H1 (cell line): Measurements from ENCODE around the gene GNG14. TPM values are rescaled to one million over a fixed set of nuclear protein-coding genes. Genes with fewer than 3 reads are reported as not detected.
A peak's percentile ranks its signal among the peaks of the same experiment; 100 is the strongest.

Experiments used
- CTCF ChIA-PET: fragments of 300-600 bp; sonication (Branson Sonifier 250); formaldehyde crosslinking; loops from one replicate; lab custom pipeline; 2021; ENCODE audit not compliant: partially characterized antibody; lab: Charles Lee
- POLR2A ChIA-PET: fragments of 300-600 bp; sonication (Branson Sonifier 250); formaldehyde crosslinking; loops from one replicate; lab custom pipeline; 2021; ENCODE audit warnings: inconsistent platforms; ENCODE audit not compliant: partially characterized antibody; lab: Charles Lee
- DNase-seq, 2 experiments: peaks; one replicate each; pipeline versions ENCODE4 v3.0.0 to v3.0.0-alpha.2; 2010 to 2022; ENCODE audit warnings: low spot score in 2 of 2, low read depth in 1 of 2, mixed read lengths in 1 of 2
- FAIRE-seq: peaks from 2 replicates; lab custom pipeline; 2011; peaks lifted over from hg19 to GRCh38; lab: Jason Lieb, UNC
- H2AFZ ChIP-seq: 2 replicates; pipeline ENCODE4 v1.8.1; 2012; ENCODE audit warnings: low read length, inconsistent platforms
- H2AK5ac ChIP-seq: 2 replicates; pipeline ENCODE4 v1.6.1; 2013; ENCODE audit warnings: low read depth, low read length
- H2BK120ac ChIP-seq: replicated peaks from 2 replicates; pipeline ENCODE3; 2013; ENCODE audit warnings: low read depth, low read length, inconsistent platforms
- H2BK12ac ChIP-seq: 2 replicates; pipeline ENCODE4 v1.6.1; 2013; ENCODE audit warnings: low read depth, low read length
- H2BK15ac ChIP-seq: 2 replicates; pipeline ENCODE4 v1.6.1; 2013; ENCODE audit warnings: low read length
- H2BK20ac ChIP-seq: 2 replicates; pipeline ENCODE4 v1.6.1; 2013; ENCODE audit warnings: low read length
- H2BK5ac ChIP-seq: 2 replicates; pipeline ENCODE4 v1.6.1; 2013; ENCODE audit warnings: low read depth, low read length
- H3K14ac ChIP-seq: 2 replicates; pipeline ENCODE4 v1.6.1; 2013; ENCODE audit warnings: inconsistent platforms; ENCODE audit not compliant: insufficient read length
- H3K18ac ChIP-seq: 2 replicates; pipeline ENCODE4 v1.6.1; 2013; ENCODE audit warnings: low read length; ENCODE audit errors: extremely low read depth
- H3K23ac ChIP-seq: 2 replicates; pipeline ENCODE4 v1.6.1; 2013; ENCODE audit warnings: inconsistent platforms; ENCODE audit not compliant: insufficient read length
- H3K23me2 ChIP-seq: 2 replicates; pipeline ENCODE4 v1.6.1; 2013; ENCODE audit warnings: low read depth, low read length
- H3K27ac ChIP-seq: 2 replicates; pipeline ENCODE4 v1.6.1; 2011; ENCODE audit warnings: low read depth, low read length, inconsistent platforms
- H3K27me3 ChIP-seq, 4 experiments: replicated peaks in 1 of 4; 1 replicate in 1 of 4; 2 replicates in 3 of 4; pipeline versions ENCODE4 v1.6.1 to v1.8.1; 2011 to 2013; ENCODE audit warnings: low read length in 3 of 4, mild to moderate bottlenecking in 3 of 4, inconsistent platforms in 2 of 4, mixed read lengths in 2 of 4, moderate library complexity in 1 of 4; ENCODE audit not compliant: control insufficient read depth in 3 of 4, insufficient read depth in 3 of 4; ENCODE audit errors: extremely low read depth in 1 of 4
- H3K36me3 ChIP-seq, 4 experiments: 2 replicates each; pipeline versions ENCODE4 v1.6.1 to v1.8.1; 2011 to 2013; ENCODE audit warnings: mild to moderate bottlenecking in 4 of 4, low read length in 3 of 4, moderate library complexity in 2 of 4, control low read depth in 1 of 4, inconsistent platforms in 1 of 4; ENCODE audit not compliant: insufficient read depth in 4 of 4, control insufficient read depth in 2 of 4
- H3K4ac ChIP-seq: replicated peaks from 2 replicates; pipeline ENCODE3; 2013; ENCODE audit warnings: low read length, low read depth, mixed read lengths, inconsistent platforms; ENCODE audit not compliant: insufficient read length
- H3K4me1 ChIP-seq, 4 experiments: replicated peaks in 1 of 4; 1 replicate in 1 of 4; 2 replicates in 3 of 4; pipeline versions ENCODE4 v1.6.1 to v1.8.1; 2011 to 2013; ENCODE audit warnings: low read length in 3 of 4, inconsistent platforms in 2 of 4, mixed read lengths in 1 of 4; ENCODE audit not compliant: insufficient read depth in 4 of 4, control insufficient read depth in 3 of 4
- H3K4me2 ChIP-seq, 2 experiments: 2 replicates each; pipeline versions ENCODE4 v1.6.1 to v1.8.1; 2011 to 2013; ENCODE audit warnings: low read depth in 2 of 2, low read length in 2 of 2, control low read depth in 1 of 2, inconsistent platforms in 1 of 2, mild to moderate bottlenecking in 1 of 2; ENCODE audit not compliant: insufficient read depth in 1 of 2
- H3K4me3 ChIP-seq, 4 experiments: fragments of 200-600, 300-600 bp in 1 of 4; sonication (generic), shearing (Covaris generic), sonication (Bioruptor Twin) in 1 of 4; 2 replicates each; pipeline versions ENCODE4 v1.5.1 to v1.8.1; 2011 to 2016; ENCODE audit warnings: low read length in 4 of 4, low read depth in 3 of 4, control low read depth in 2 of 4, inconsistent platforms in 2 of 4, mild to moderate bottlenecking in 2 of 4, mixed read lengths in 1 of 4, moderate library complexity in 1 of 4; ENCODE audit not compliant: insufficient read depth in 2 of 4; ENCODE audit errors: extremely low read depth in 1 of 4
- H3K56ac ChIP-seq: replicated peaks from 2 replicates; pipeline ENCODE3; 2013; ENCODE audit warnings: low read depth, mild to moderate bottlenecking, mixed read lengths, low read length, inconsistent platforms; ENCODE audit not compliant: insufficient read length
- H3K79me1 ChIP-seq: 2 replicates; pipeline ENCODE4 v1.6.1; 2013; ENCODE audit warnings: low read depth, low read length, control low read depth
- H3K79me2 ChIP-seq, 2 experiments: 2 replicates each; pipeline versions ENCODE4 v1.6.1 to v1.8.1; 2012 to 2013; ENCODE audit warnings: low read length in 2 of 2, mild to moderate bottlenecking in 2 of 2, inconsistent platforms in 1 of 2; ENCODE audit not compliant: insufficient read depth in 2 of 2, control insufficient read depth in 1 of 2
- H3K9ac ChIP-seq, 4 experiments: replicated peaks in 1 of 4; 1 replicate in 1 of 4; 2 replicates in 3 of 4; pipeline versions ENCODE4 v1.6.1 to v1.8.1; 2011 to 2013; ENCODE audit warnings: low read depth in 3 of 4, low read length in 3 of 4, control low read depth in 2 of 4, mild to moderate bottlenecking in 2 of 4, moderate library complexity in 2 of 4, inconsistent platforms in 1 of 4; ENCODE audit errors: extremely low read depth in 1 of 4
- H3K9me3 ChIP-seq, 2 experiments: 2 replicates each; pipeline versions ENCODE4 v1.6.1 to v1.8.1; 2012 to 2013; ENCODE audit warnings: mild to moderate bottlenecking in 2 of 2, moderate library complexity in 2 of 2, control low read depth in 1 of 2, inconsistent platforms in 1 of 2, low read depth in 1 of 2, low read length in 1 of 2, mixed read lengths in 1 of 2; ENCODE audit not compliant: insufficient read depth in 2 of 2
- H4K20me1 ChIP-seq, 2 experiments: replicated peaks in 1 of 2; 2 replicates each; pipeline versions ENCODE3 to v1.8.1; 2011 to 2013; ENCODE audit warnings: inconsistent platforms in 2 of 2, low read length in 2 of 2, mild to moderate bottlenecking in 1 of 2; ENCODE audit not compliant: insufficient read depth in 2 of 2, control insufficient read depth in 1 of 2
- H4K5ac ChIP-seq: 2 replicates; pipeline ENCODE4 v1.6.1; 2013; ENCODE audit warnings: low read length, low read depth, mixed read lengths, inconsistent platforms; ENCODE audit not compliant: insufficient read length
- H4K8ac ChIP-seq: 2 replicates; pipeline ENCODE4 v1.8.0; 2013; ENCODE audit warnings: mild to moderate bottlenecking, moderate library complexity, low read length, inconsistent platforms; ENCODE audit not compliant: insufficient read depth; ENCODE audit errors: extremely low read depth
- H4K91ac ChIP-seq: replicated peaks from 2 replicates; pipeline ENCODE3; 2013; ENCODE audit warnings: low read length, mixed read lengths, inconsistent platforms; ENCODE audit not compliant: insufficient read length
- ASH2L ChIP-seq: fragments of 200-600, 300-600 bp; sonication (generic); IDR thresholded peaks from one replicate; pipeline ENCODE4 v1.7.1; 2017; ENCODE audit warnings: low read length
- CBX8 ChIP-seq: fragments of 300-800, 300-1000 bp; sonication (generic); IDR thresholded peaks from 2 replicates; pipeline ENCODE4 v1.7.1; 2016; ENCODE audit warnings: low read depth, low read length, borderline replicate concordance
- PHF8 ChIP-seq: fragments of 200-600 bp; sonication (generic); conservative IDR thresholded peaks from 2 replicates; pipeline ENCODE4 v1.7.1; 2012; ENCODE audit warnings: low read depth, mild to moderate bottlenecking, inconsistent platforms, low read length, moderate library complexity
- POLR2AphosphoS5 ChIP-seq: IDR thresholded peaks from 2 replicates; pipeline ENCODE4 v1.6.1; 2011; ENCODE audit warnings: low read depth, low read length
- SIX5 ChIP-seq: IDR thresholded peaks from 2 replicates; pipeline ENCODE4 v1.6.1; 2011; ENCODE audit warnings: mild to moderate bottlenecking, low read depth, low read length
- SRF ChIP-seq: IDR thresholded peaks from 2 replicates; pipeline ENCODE4 v1.6.1; 2011; ENCODE audit warnings: mild to moderate bottlenecking, low read depth, low read length, moderate library complexity
- WGBS, 2 experiments: shearing (Covaris generic) in 1 of 2; methylation state at CpG; one replicate each; pipeline versions ENCODE4 v1.1.6 to v1.1.7; 2013 to 2015; ENCODE audit warnings: low lambda C conversion rate in 2 of 2, mixed read lengths in 2 of 2, inconsistent platforms in 1 of 2, low coverage in 1 of 2, missing lambda C conversion rate in 1 of 2; ENCODE audit not compliant: insufficient replicate concordance in 2 of 2, insufficient coverage in 1 of 2, insufficient read length in 1 of 2; ENCODE audit errors: extremely low coverage in 1 of 2, missing lambda C conversion rate in 1 of 2; 5-methylcytosine and 5-hydroxymethylcytosine counted together
- polyA plus RNA-seq, 7 experiments: library from polyadenylated mRNA; depleted of rRNA in 3 of 7; stranded (reverse) in 5 of 7; unstranded in 2 of 7; fragments of >200 nt in 5 of 7; fragments of 200-250 nt in 2 of 7; gene quantifications; 1 replicate in 5 of 7; 2 replicates in 1 of 7; 4 replicates in 1 of 7; pipeline versions ENCODE4 v1.2.1 to v1.2.3, GENCODE V29; 2011 to 2013; ENCODE audit warnings: missing spikeins in 2 of 7, mixed read lengths in 2 of 7
- total RNA-seq: library from RNA; stranded (reverse); fragmentation: NEBNext Ultra II Directional; extraction: Animal tissue kit (Norgen Biotek cat#: 25700); gene quantifications from 2 replicates; pipeline ENCODE4 v1.2.1, GENCODE V29; 2021

The GNG14 gene
- total and polyA plus RNA-seq, 2 of the 8 experiments (the other 6 are each of a cell fraction or from before 2014, with no cell fraction given) = not detected

DNA sequence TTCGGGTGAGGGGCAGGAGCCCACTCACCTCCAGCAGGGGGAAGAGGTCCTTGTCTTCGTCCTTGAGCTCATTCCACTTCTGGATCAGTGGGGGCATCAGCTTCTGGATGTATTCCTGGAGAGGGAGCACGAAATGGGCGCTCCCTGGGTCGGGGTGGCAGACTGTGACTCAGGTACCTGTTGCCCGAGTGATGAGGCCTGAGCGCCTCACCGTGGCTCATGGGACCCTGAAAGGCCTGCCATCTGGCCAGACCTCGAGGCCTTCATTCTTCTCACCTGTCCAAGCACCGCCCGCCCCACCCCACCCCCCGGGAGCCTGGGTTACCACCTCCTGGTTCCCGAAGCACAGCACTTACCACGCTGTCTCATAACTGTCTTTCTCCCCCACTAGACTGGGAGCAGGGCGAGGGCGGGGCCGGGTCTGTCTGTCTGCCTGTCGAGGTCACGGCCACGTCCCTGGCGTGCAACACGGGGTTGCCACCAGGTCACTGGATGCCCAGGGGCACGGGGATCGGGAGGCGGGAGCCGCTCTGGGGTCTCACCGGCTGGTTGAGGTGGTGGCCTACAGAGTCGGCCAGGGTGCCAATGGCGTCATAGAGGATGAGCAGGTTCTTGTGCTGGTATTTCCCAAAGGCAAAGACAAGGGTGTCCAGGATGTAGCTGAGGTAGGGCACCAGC is 18.0 kb downstream of the GNG14 start:
- H3K36me3 ChIP-seq = peaks cover 41 to 77% (median 68%) of the 10 kb centered on the region in 4 experiments
- H2AFZ ChIP-seq = no peak overlapping the region
- H4K20me1 ChIP-seq = peaks cover 4 to 15% of the 10 kb centered on the region in 2 experiments
- no peaks in the 10 kb centered on the region for H3K9me3 ChIP-seq
- H3K4me1 ChIP-seq = peaks cover 0 to 5% (median 2%) of the 10 kb centered on the region in 4 experiments; a peak in 2 of 7 replicates
- no peak overlapping the region for H3K27ac ChIP-seq
- H3K18ac ChIP-seq = no peak overlapping the region
- H3K23ac ChIP-seq = no peak overlapping the region
- no peaks in the 10 kb centered on the region for H3K79me1 ChIP-seq
- no peaks in the 10 kb centered on the region for H3K23me2 ChIP-seq
- H3K4me3 ChIP-seq = no peak overlapping the region
- WGBS, 2 experiments = 92% methylated on average over 26 of the region's 29 CpGs; no CpG with 5 or more reads in 1 of the 2 experiments
- H3K79me2 ChIP-seq = no peaks in the 10 kb centered on the region
- peak overlapping the region; percentile 76; the same call in 1 of the 2 replicates for H4K8ac ChIP-seq
- no peak overlapping the region for H3K4me2 ChIP-seq
- no peak overlapping the region for H3K9ac ChIP-seq
- no peak overlapping the region for H2BK120ac ChIP-seq
- H2BK12ac ChIP-seq = no peak overlapping the region
- DNase-seq = no peak
- no peak overlapping the region for H4K91ac ChIP-seq
- H2BK15ac ChIP-seq = no peak overlapping the region
- no peak overlapping the region for H2BK20ac ChIP-seq
- FAIRE-seq = no peak
- no peak overlapping the region for H2AK5ac ChIP-seq
- no peaks in the 10 kb centered on the region for H3K27me3 ChIP-seq
- ChIA-PET POLR2A (interaction anchor here (1.0 to 6.7 kb wide), 5 partner anchors 9 to 59 kb away, joined by 3 to 50 read pairs (median 3); partner anchors contain the start of genes FBXW9, MAN2B1 and WDR83), CTCF (interaction anchor here (0.7 to 1.4 kb wide), 4 partner anchors 9 to 142 kb away, joined by 3 to 4 read pairs (median 4); partner anchors contain the start of gene FBXW9)
- TF ChIP-seq CBX8 (no peak), SRF (no peak), ASH2L (no peak), PHF8 (no peak), POLR2AphosphoS5 (0 out of 2 replicates have a peak, but pooled peaks have one; percentile 6), SIX5 (no peak)
- no peak overlapping the region for H3K14ac ChIP-seq
- H2BK5ac ChIP-seq = no peak overlapping the region
- H3K56ac ChIP-seq = no peak overlapping the region
- no peak overlapping the region for H3K4ac ChIP-seq
- no peak overlapping the region for H4K5ac ChIP-seq
